Peyer's patch (tissue), 4 donors: ENCODE data around the gene GTPBP6. TPM values are rescaled to one million over a fixed set of nuclear protein-coding genes. Genes with fewer than 3 reads are reported as not detected.
A peak's percentile ranks its signal among the peaks of the same experiment; 100 is the strongest.
"Not testable (repeated sequence)": the region's sequence is repeated elsewhere in the genome, so short reads cannot be mapped to it uniquely, and the experiment has no call there.

ENCODE experiments used
- DNase-seq, 3 donors: peaks; one replicate each; pipeline ENCODE4 v3.0.0-alpha.2; 2017 to 2019
- H3K27ac ChIP-seq, 4 donors: fragments of 200-600 bp; sonication (generic); one replicate each; pipeline ENCODE4 v1.5.1; 2016 to 2019
- H3K27me3 ChIP-seq, 2 donors: fragments of 200-600 bp; sonication (generic); one replicate each; pipeline ENCODE4 v1.5.1; 2019
- H3K36me3 ChIP-seq, 3 donors: fragments of 200-600 bp; sonication (generic); one replicate each; pipeline ENCODE4 v1.5.1; 2016 to 2019
- H3K4me1 ChIP-seq, 4 donors: fragments of 200-600 bp; sonication (generic); one replicate each; pipeline ENCODE4 v1.5.1; 2016 to 2019
- H3K4me3 ChIP-seq, 4 donors: fragments of 200-600 bp; sonication (generic); 1 replicate in 3 of 4; 2 replicates in 1 of 4; pipeline ENCODE4 v1.5.1; 2016 to 2019; ENCODE audit warnings: mild to moderate bottlenecking in 1 of 4
- H3K9me3 ChIP-seq, 4 donors: fragments of 200-600 bp; sonication (generic); one replicate each; pipeline ENCODE4 v1.5.1; 2016 to 2019; ENCODE audit warnings: mild to moderate bottlenecking in 1 of 4
- POLR2A ChIP-seq, 2 donors: fragments of 450-650 bp; IDR thresholded peaks; one replicate each; pipeline ENCODE4 v1.5.1; 2017; ENCODE audit warnings: antibody characterized with exemption in 2 of 2, mild to moderate bottlenecking in 2 of 2, moderate library complexity in 2 of 2
- total RNA-seq, 4 donors: library from RNA; depleted of rRNA; stranded (reverse); fragments of >200 nt; gene quantifications; one replicate each; pipeline ENCODE4 v1.1.0, GENCODE V29; 2016
- TF ChIP-seq, protein P1 (sequence below), 6 experiments: fragments of 450-650 bp in 4 of 6; fragments of 200-600 bp in 2 of 6; sonication (generic) in 1 of 6; IDR thresholded peaks; one replicate each; pipeline ENCODE4 v1.5.1; 2017 to 2019; ENCODE audit warnings: antibody characterized with exemption in 6 of 6, mild to moderate bottlenecking in 3 of 6, moderate library complexity in 1 of 6

Gene GTPBP6
- total RNA-seq, 4 donors from 2014 or later, result 17.9 to 38.5 (median 30.8) TPM

DNA sequence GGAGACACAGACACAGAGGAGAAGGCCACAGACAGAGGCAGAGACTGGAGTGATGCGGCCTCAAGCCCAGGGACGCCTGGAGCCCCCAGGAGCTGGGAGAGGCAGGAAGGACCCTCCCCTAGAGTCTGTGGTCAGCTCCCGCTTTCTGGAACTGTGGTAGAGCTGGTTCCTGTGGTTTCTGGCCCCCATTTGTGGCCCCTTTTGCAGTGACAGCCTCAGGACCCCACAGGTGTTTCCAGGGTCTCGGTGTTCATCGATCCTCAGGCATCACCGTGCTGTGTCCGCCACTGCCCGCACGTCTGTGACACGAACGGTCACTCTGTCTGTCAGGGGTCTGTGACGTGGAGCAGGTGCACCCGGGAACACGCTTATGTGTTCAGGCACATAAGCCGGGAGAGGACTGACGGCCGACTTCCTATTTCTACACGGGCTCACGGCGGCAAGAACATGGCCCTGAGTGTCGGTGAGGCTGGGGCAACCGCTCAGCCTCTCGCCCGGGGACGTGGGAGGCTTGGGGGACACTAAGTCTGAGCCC lies 7.9 kb downstream of the GTPBP6 start:
- no peaks in the 10 kb centered on the region for H3K27me3 ChIP-seq
- no peaks in the 10 kb centered on the region for H3K4me1 ChIP-seq
- H3K9me3 ChIP-seq, result no peaks in the 10 kb centered on the region
- H3K27ac ChIP-seq, result no peak overlapping the region
- no peak overlapping the region for H3K4me3 ChIP-seq
- TF ChIP-seq, protein P1, sequence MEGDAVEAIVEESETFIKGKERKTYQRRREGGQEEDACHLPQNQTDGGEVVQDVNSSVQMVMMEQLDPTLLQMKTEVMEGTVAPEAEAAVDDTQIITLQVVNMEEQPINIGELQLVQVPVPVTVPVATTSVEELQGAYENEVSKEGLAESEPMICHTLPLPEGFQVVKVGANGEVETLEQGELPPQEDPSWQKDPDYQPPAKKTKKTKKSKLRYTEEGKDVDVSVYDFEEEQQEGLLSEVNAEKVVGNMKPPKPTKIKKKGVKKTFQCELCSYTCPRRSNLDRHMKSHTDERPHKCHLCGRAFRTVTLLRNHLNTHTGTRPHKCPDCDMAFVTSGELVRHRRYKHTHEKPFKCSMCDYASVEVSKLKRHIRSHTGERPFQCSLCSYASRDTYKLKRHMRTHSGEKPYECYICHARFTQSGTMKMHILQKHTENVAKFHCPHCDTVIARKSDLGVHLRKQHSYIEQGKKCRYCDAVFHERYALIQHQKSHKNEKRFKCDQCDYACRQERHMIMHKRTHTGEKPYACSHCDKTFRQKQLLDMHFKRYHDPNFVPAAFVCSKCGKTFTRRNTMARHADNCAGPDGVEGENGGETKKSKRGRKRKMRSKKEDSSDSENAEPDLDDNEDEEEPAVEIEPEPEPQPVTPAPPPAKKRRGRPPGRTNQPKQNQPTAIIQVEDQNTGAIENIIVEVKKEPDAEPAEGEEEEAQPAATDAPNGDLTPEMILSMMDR (IDR thresholded peaks at IDR 0.05), result no peak
- no peak for TF ChIP-seq POLR2A (IDR thresholded peaks at IDR 0.05)
- H3K36me3 ChIP-seq, result peaks cover 0 to 89% (median 0%) of the 10 kb centered on the region in 3 donors
- no peak for DNase-seq

GRCh38 chrX:308821-309520 lies 9.6 kb downstream of the GTPBP6 start:
- Histone ChIP-seq H3K4me1 (no peaks in the 10 kb centered on the region), H3K4me3 (no peak overlapping the region), H3K36me3 (peaks cover 0 to 94% (median 0%) of the 10 kb centered on the region in 3 donors), H3K27me3 (no peaks in the 10 kb centered on the region), H3K27ac (no peak overlapping the region), H3K9me3 (no peaks in the 10 kb centered on the region)
- DNase-seq, result no peak
- TF ChIP-seq, protein P1 (IDR thresholded peaks at IDR 0.05), result no peak
- TF ChIP-seq POLR2A (IDR thresholded peaks at IDR 0.05), result no peak

DNA sequence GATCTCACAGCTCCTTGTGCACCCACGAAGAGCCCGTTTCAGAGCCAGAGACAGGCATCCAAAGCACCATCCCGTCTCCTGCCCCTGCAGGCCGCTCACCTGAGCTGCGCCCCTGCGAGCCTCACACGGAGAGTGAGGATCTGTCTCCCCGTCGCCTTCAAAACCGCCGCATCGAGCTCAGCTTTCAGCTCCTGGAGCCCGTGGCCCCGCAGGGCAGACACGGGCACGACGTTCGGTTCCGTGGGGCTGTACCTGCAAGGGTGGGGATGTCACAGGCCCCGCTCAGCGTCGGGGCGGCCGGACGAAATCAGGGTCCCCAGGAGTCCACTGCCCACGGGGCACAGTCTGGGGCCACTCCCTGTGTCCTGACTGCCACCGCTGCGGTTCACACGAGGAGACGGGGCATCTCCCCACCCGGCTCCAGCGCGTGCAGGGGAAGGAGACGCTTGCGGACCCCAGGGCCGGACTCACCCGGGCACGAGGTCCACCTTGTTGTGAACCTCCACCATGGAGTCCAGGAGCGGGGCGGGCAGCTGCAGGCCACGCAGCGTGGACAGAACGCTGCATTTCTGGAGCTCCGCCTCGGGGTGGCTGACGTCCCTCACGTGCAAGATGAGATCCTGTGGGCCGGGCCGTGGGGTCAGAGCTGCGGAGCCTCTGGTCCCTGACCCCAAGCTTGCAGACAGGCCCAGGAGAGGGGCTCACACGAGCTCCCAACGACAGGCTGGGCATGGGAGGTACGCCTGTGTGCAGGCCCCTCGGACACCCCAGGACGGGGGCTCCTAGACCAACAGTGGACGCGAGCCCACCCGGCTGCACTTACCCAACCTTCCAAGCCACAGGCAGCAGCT lies 11.1 kb downstream of the GTPBP6 start:
- no peak for TF ChIP-seq POLR2A (IDR thresholded peaks at IDR 0.05)
- TF ChIP-seq, protein P1 (IDR thresholded peaks at IDR 0.05), result no peak
- peaks cover 0 to 79% (median 0%) of the 10 kb centered on the region in 3 donors for H3K36me3 ChIP-seq
- H3K4me3 ChIP-seq, result no peak overlapping the region
- no peaks in the 10 kb centered on the region for H3K4me1 ChIP-seq
- H3K27ac ChIP-seq, result no peak overlapping the region
- no peaks in the 10 kb centered on the region for H3K9me3 ChIP-seq
- DNase-seq, result peak in 1 of 3 donors; percentile 40
- no peaks in the 10 kb centered on the region for H3K27me3 ChIP-seq

DNA sequence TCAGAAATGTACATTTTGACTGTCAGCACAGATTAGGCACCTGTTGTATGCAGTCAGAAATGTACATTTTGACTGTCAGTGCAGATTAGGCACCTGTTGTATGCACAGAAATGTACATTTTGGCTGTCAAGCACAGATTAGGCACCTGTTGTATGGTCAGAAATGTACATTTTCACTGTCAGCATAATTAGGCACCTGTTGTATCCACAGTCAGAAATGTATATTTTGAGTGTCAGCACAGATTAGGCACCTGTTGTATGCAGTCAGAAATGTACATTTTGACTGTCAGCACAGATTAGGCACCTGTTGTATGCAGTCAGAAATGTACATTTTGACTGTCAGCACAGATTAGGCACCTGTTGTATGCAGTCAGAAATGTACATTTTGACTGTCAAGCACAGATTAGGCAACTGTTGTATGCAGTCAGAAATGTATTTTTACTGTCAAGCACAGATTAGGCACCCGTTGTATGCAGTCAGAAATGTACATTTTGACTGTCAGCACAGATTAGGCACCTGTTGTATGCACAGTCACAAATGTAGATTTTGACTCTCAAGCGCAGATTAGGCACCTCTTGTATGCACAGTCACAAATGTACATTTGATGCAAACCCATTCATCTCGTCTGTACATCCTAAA lies 11.9 kb downstream of the GTPBP6 start:
- not testable (repeated sequence) for H3K4me3 ChIP-seq, H3K9me3 ChIP-seq, H3K27ac ChIP-seq, DNase-seq, H3K4me1 ChIP-seq, H3K27me3 ChIP-seq
- H3K36me3 ChIP-seq, result peaks cover 0 to 77% (median 0%) of the 10 kb centered on the region in 3 donors

GRCh38 chrX:305781-306613 lies 12.6 kb downstream of the GTPBP6 start:
- peak in 1 of 3 donors; percentile 26 for DNase-seq
- H3K9me3 ChIP-seq, H3K4me3 ChIP-seq, H3K27ac ChIP-seq, H3K4me1 ChIP-seq, H3K27me3 ChIP-seq: not testable (repeated sequence)
- H3K36me3 ChIP-seq, result peaks cover 0 to 77% (median 0%) of the 10 kb centered on the region in 3 donors

GRCh38 chrX:302975-303374 lies 15.6 kb downstream of the GTPBP6 start:
- Histone ChIP-seq H3K4me3 (no peak overlapping the region), H3K36me3 (peaks cover 0 to 69% (median 0%) of the 10 kb centered on the region in 3 donors), H3K4me1 (no peaks in the 10 kb centered on the region)

More at GRCh38 chrX:302975-303374, 15.6 kb downstream of the GTPBP6 start:
- Histone ChIP-seq H3K9me3 (no peaks in the 10 kb centered on the region), H3K27me3 (no peaks in the 10 kb centered on the region), H3K27ac (no peak overlapping the region)
- DNase-seq, result no peak
- TF ChIP-seq, protein P1 (IDR thresholded peaks at IDR 0.05), result no peak
- TF ChIP-seq POLR2A (IDR thresholded peaks at IDR 0.05), result no peak
